Peyer's patch (tissue), 4 donors: ENCODE measurements around the gene TOM1L2. TPM values are rescaled to one million over a fixed set of nuclear protein-coding genes. Genes with fewer than 3 reads are reported as not detected.

Source experiments
- DNase-seq, 3 donors: peaks; one replicate each; pipeline ENCODE4 v3.0.0-alpha.2; 2017 to 2019
- H3K27ac ChIP-seq, 4 donors: fragments of 200-600 bp; sonication (generic); one replicate each; pipeline ENCODE4 v1.5.1; 2016 to 2019
- H3K27me3 ChIP-seq, 2 donors: fragments of 200-600 bp; sonication (generic); one replicate each; pipeline ENCODE4 v1.5.1; 2019
- H3K36me3 ChIP-seq, 3 donors: fragments of 200-600 bp; sonication (generic); one replicate each; pipeline ENCODE4 v1.5.1; 2016 to 2019
- H3K4me1 ChIP-seq, 4 donors: fragments of 200-600 bp; sonication (generic); one replicate each; pipeline ENCODE4 v1.5.1; 2016 to 2019
- H3K4me3 ChIP-seq, 4 donors: fragments of 200-600 bp; sonication (generic); 1 replicate in 3 of 4; 2 replicates in 1 of 4; pipeline ENCODE4 v1.5.1; 2016 to 2019; ENCODE audit warnings: mild to moderate bottlenecking in 1 of 4
- H3K9me3 ChIP-seq, 4 donors: fragments of 200-600 bp; sonication (generic); one replicate each; pipeline ENCODE4 v1.5.1; 2016 to 2019; ENCODE audit warnings: mild to moderate bottlenecking in 1 of 4
- POLR2A ChIP-seq, 2 donors: fragments of 450-650 bp; IDR thresholded peaks; one replicate each; pipeline ENCODE4 v1.5.1; 2017; ENCODE audit warnings: antibody characterized with exemption in 2 of 2, mild to moderate bottlenecking in 2 of 2, moderate library complexity in 2 of 2
- total RNA-seq, 4 donors: library from RNA; depleted of rRNA; stranded (reverse); fragments of >200 nt; gene quantifications; one replicate each; pipeline ENCODE4 v1.1.0, GENCODE V29; 2016
- TF ChIP-seq, protein P1 (sequence below), 6 experiments: fragments of 450-650 bp in 4 of 6; fragments of 200-600 bp in 2 of 6; sonication (generic) in 1 of 6; IDR thresholded peaks; one replicate each; pipeline ENCODE4 v1.5.1; 2017 to 2019; ENCODE audit warnings: antibody characterized with exemption in 6 of 6, mild to moderate bottlenecking in 3 of 6, moderate library complexity in 1 of 6

The TOM1L2 gene
- total RNA-seq, 4 donors from 2014 or later, result 49.5 to 74.8 (median 62.7) TPM

DNA sequence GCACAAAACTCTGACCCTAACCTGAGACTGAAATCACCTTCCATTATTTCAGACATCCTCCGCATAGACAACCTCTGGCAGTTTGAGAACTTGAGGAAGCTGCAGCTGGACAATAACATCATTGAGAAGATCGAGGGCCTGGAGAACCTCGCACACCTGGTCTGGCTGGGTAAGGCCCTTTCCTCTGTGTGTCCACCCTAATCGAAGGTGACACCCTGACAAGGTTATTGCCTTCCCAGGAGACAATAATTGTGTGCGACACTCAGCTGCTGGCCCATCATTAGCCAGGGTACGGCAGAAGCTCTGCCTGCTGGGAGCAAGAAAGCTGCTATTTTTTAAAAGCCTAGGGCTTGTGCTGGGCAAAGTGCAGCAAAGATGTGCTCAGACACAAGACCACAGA, 11.6 kb upstream of the TOM1L2 start:
- H3K4me3 ChIP-seq, result no peak overlapping the region
- no peak overlapping the region for H3K27ac ChIP-seq
- H3K36me3 ChIP-seq, result no peaks in the 10 kb centered on the region
- DNase-seq, result no peak
- H3K9me3 ChIP-seq, result no peaks in the 10 kb centered on the region
- H3K27me3 ChIP-seq, result no peaks in the 10 kb centered on the region
- no peaks in the 10 kb centered on the region for H3K4me1 ChIP-seq
- TF ChIP-seq, protein P1, sequence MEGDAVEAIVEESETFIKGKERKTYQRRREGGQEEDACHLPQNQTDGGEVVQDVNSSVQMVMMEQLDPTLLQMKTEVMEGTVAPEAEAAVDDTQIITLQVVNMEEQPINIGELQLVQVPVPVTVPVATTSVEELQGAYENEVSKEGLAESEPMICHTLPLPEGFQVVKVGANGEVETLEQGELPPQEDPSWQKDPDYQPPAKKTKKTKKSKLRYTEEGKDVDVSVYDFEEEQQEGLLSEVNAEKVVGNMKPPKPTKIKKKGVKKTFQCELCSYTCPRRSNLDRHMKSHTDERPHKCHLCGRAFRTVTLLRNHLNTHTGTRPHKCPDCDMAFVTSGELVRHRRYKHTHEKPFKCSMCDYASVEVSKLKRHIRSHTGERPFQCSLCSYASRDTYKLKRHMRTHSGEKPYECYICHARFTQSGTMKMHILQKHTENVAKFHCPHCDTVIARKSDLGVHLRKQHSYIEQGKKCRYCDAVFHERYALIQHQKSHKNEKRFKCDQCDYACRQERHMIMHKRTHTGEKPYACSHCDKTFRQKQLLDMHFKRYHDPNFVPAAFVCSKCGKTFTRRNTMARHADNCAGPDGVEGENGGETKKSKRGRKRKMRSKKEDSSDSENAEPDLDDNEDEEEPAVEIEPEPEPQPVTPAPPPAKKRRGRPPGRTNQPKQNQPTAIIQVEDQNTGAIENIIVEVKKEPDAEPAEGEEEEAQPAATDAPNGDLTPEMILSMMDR (IDR thresholded peaks at IDR 0.05), result no peak
- no peak for TF ChIP-seq POLR2A (IDR thresholded peaks at IDR 0.05)

DNA sequence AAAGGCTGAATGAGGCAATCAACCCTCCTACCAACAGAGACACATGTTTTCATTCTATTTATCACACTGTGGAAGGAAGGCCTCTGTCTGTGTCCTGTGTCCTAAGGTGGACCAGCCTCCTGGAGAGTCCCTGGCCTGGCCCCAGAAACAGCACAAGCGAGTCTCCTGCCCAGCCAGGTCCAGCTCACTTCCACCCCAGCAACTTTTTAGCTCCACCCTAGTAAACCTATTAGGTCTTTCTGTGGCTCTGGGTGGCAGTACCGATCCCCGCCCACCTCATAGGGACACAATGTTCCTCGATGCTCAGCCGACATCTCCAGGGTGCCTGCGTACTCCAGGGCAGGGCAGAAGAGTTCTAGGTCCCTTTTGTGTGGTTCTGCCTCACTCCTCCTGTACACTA, 11.2 kb upstream of the TOM1L2 start:
- Histone ChIP-seq H3K27me3 (no peaks in the 10 kb centered on the region), H3K9me3 (no peaks in the 10 kb centered on the region), H3K27ac (no peak overlapping the region), H3K4me1 (no peaks in the 10 kb centered on the region), H3K36me3 (no peaks in the 10 kb centered on the region), H3K4me3 (no peak overlapping the region)
- no peak for DNase-seq
- no peak for TF ChIP-seq POLR2A (IDR thresholded peaks at IDR 0.05)
- TF ChIP-seq, protein P1 (IDR thresholded peaks at IDR 0.05), result no peak

DNA sequence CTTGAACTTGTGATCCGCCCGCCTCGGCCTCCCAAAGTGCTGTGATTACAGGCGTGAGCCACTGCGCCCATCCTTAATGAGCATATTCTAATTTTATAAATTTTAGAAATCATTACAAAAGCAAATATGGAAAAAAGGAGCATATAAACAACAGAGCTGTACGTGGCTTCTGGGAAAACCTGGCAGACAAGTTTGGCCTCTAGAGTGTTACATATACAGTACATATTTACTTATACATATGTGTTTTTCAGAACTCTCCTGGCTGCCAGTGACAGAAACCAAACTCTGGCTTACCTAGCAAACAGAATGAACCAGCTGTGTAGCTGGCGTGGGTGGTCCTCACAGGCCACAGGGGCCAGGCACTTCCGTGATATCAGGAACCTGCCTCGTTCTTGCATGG, 10.6 kb upstream of the TOM1L2 start:
- Histone ChIP-seq H3K9me3 (no peaks in the 10 kb centered on the region), H3K27me3 (no peaks in the 10 kb centered on the region), H3K36me3 (no peaks in the 10 kb centered on the region), H3K4me3 (no peak overlapping the region), H3K4me1 (no peaks in the 10 kb centered on the region), H3K27ac (no peak overlapping the region)
- TF ChIP-seq, protein P1 (IDR thresholded peaks at IDR 0.05), result no peak
- DNase-seq, result no peak

DNA sequence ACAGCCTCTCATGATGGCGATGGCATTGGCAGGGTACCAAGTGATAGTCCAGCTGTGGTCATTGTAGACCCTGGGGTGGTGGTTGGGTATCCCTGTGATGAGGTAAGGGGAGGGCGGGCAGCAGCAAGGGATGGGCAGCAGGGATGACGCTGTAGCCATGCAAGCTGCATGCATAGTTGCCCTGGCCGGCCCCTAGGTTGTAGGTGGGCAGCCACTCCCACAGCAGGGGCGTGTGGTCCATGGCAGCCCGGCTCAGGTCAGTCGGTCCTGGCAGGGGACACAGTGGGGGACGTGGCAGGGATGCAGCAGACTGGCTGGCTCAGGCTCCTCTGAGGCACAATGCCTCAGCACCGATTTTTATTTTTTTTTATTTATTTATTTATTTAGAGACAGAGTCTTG, 9.1 kb upstream of the TOM1L2 start:
- no peaks in the 10 kb centered on the region for H3K27me3 ChIP-seq
- DNase-seq, result no peak
- H3K9me3 ChIP-seq, result no peaks in the 10 kb centered on the region
- H3K36me3 ChIP-seq, result no peaks in the 10 kb centered on the region
- H3K27ac ChIP-seq, result no peak overlapping the region
- no peaks in the 10 kb centered on the region for H3K4me1 ChIP-seq
- H3K4me3 ChIP-seq, result no peak overlapping the region
- TF ChIP-seq, protein P1 (IDR thresholded peaks at IDR 0.05), result no peak
- no peak for TF ChIP-seq POLR2A (IDR thresholded peaks at IDR 0.05)

DNA sequence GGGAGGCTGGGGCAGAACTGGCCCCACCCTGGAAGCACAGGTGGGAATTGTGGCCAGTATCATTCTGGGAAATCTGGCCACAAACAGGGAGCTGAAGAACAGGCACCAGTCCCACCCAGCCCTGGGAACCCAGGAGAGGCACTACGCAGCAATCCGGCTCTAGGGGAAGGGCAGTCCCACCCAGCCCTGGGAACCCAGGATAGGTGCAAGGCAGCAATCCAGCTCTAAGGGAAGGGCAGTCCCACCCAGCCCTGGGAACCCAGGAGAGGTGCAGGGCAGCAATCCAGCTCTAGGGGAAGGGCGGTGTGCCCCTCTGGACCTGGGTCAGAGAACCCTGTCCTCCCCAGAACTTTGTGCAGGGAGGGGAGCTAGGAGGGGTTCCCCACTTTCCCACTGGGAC, 7.6 kb upstream of the TOM1L2 start:
- no peaks in the 10 kb centered on the region for H3K36me3 ChIP-seq
- no peak for DNase-seq
- no peak overlapping the region for H3K27ac ChIP-seq
- no peaks in the 10 kb centered on the region for H3K27me3 ChIP-seq
- H3K4me1 ChIP-seq, result no peaks in the 10 kb centered on the region
- no peak overlapping the region for H3K4me3 ChIP-seq
- TF ChIP-seq, protein P1 (IDR thresholded peaks at IDR 0.05), result no peak
- no peaks in the 10 kb centered on the region for H3K9me3 ChIP-seq
